Measurements from ENCODE around the gene CD1E. TPM values are rescaled to one million over a fixed set of nuclear protein-coding genes. Genes with fewer than 3 reads are reported as not detected.

Gene CD1E
- total RNA-seq, 4 donors from 2014 or later: 0.88 to 2.9 (median 2.4) TPM; not detected in 1

- no peak for TF ChIP-seq CTCF (IDR thresholded peaks at IDR 0.05; ENCODE audit: low read depth)
Observed at GRCh38 chr1:158362941-158363340, 9.2 kb downstream of the CD1E start.

GRCh38 chr1:158366783-158367182 is 13.1 kb downstream of the CD1E start:
- TF ChIP-seq CTCF (IDR thresholded peaks at IDR 0.05; ENCODE audit: low read depth): no peak

- no peak for TF ChIP-seq CTCF (IDR thresholded peaks at IDR 0.05; ENCODE audit: low read depth)
Observed at GRCh38 chr1:158371188-158371953, 17.7 kb downstream of the CD1E start.

GRCh38 chr1:158374860-158375259 is 21.2 kb downstream of the CD1E start:
- no peak for TF ChIP-seq CTCF (IDR thresholded peaks at IDR 0.05; ENCODE audit: low read depth)

GRCh38 chr1:158390331-158390730 is 36.6 kb downstream of the CD1E start:
- TF ChIP-seq CTCF (IDR thresholded peaks at IDR 0.05; ENCODE audit: low read depth): no peak

GRCh38 chr1:158391099-158391498 is 37.4 kb downstream of the CD1E start:
- TF ChIP-seq CTCF (IDR thresholded peaks at IDR 0.05; ENCODE audit: low read depth): no peak

GRCh38 chr1:158393476-158393875 is 39.8 kb downstream of the CD1E start:
- TF ChIP-seq CTCF (IDR thresholded peaks at IDR 0.05; ENCODE audit: low read depth): no peak

All from subcutaneous adipose tissue (tissue), 4 donors.